HG03066 (cell line): ENCODE data around the gene CMTR1.

Experiments used
- ATAC-seq: cut with Tn5 transposase; IDR thresholded peaks from one replicate; pipeline ENCODE4 v1.9.1; 2021; ENCODE audit warnings: low read depth; ENCODE audit not compliant: unreplicated experiment

The CMTR1 gene

GRCh38 chr6:37525460-37526357 is 92.7 kb downstream of the CMTR1 start:
- no peak for ATAC-seq

DNA sequence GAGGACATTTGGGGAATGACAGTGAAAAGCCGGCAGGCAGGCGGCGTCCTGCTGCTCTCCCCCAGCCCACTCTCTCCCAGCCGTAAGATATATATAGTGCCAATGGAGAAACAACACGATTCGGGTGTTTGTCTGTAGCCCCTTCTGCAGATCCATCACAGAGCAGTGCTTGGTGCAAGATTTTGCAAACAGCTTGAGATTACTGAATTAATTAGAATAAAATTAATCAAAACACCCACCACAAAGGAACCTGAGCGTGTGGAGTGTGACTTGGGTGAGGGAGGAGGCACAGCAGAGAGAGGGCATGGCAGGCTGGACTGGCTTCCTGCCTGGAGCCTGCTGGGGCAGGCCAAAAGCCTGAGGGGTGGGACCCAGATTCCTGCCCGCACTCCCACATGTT is 95.5 kb downstream of the CMTR1 start:
- ATAC-seq = no peak

GRCh38 chr6:37530297-37530696 is 97.3 kb downstream of the CMTR1 start:
- no peak for ATAC-seq

DNA sequence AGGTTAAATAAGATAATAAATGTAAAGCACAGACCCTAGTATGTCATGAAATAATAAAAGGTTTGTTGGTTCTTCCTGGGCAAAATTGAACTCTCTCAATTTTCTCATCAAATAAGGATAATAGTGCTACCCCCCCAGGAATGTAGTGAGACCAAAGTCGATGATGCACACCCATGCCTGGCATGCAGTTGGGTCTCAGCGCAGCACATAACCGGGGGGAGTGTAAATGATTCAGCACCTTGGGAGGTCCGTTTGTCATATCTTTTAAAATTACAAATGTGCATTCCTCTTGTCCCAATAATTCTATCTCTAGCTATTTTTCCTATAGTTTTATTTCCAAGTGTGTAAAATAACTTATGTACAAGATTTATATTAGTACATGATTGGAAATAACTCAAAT is 98.0 kb downstream of the CMTR1 start:
- ATAC-seq = no peak
